Head of caudate nucleus (tissue), 42 donors: ENCODE measurements around the gene HNRNPH2.

Experiments
- DNase-seq, 42 donors: peaks; one replicate each; pipeline versions ENCODE4 v3.0.0 to v3.0.0-alpha.2; 2020 to 2021; ENCODE audit warnings: mixed read lengths in 7 of 42
- intact Hi-C: fragments of 100-400 bp; cut with DNase I; formaldehyde crosslinking; loops from one replicate; pipeline ENCODE4 v1.15.0; 2022

HNRNPH2 gene

GRCh38 chrX:101393530-101394305, 14.3 kb upstream of the HNRNPH2 start:
- intact Hi-C loops, result no loop called here
- no peak for DNase-seq

- no peak for DNase-seq
Observed at GRCh38 chrX:101394372-101394771, 13.7 kb upstream of the HNRNPH2 start.

GRCh38 chrX:101395789-101396188, 12.2 kb upstream of the HNRNPH2 start:
- intact Hi-C loops, result no loop called here
- DNase-seq, result no peak

More at GRCh38 chrX:101394372-101394771, 13.7 kb upstream of the HNRNPH2 start:
- intact Hi-C loops, result no loop called here

- intact Hi-C loops, result no loop called here
Observed at GRCh38 chrX:101397779-101398178, 10.2 kb upstream of the HNRNPH2 start.

GRCh38 chrX:101398694-101399093, 9.3 kb upstream of the HNRNPH2 start:
- DNase-seq, result no peak
- intact Hi-C loops, result no loop called here

More at GRCh38 chrX:101397779-101398178, 10.2 kb upstream of the HNRNPH2 start:
- no peak for DNase-seq

- intact Hi-C loops, result no loop called here
- DNase-seq, result no peak
Observed at GRCh38 chrX:101399825-101400224, 8.2 kb upstream of the HNRNPH2 start.

- intact Hi-C loops, result no loop called here
- DNase-seq, result peak in 3 of 42 donors; percentile 7 to 20 (median 15)
Observed at GRCh38 chrX:101407167-101407747, 765 bp upstream of the HNRNPH2 start.

GRCh38 chrX:101408532-101408841, 465 bp downstream of the HNRNPH2 start:
- DNase-seq, result peak in 1 of 42 donors; percentile 34
- intact Hi-C loops, result no loop called here

GRCh38 chrX:101409043-101409442, 1.0 kb downstream of the HNRNPH2 start:
- intact Hi-C loops, result no loop called here
- DNase-seq, result no peak

- DNase-seq, result no peak
- intact Hi-C loops, result loop anchor here (10.0 kb wide), 1 partner anchor 144 kb away; the partner anchor contains the start of gene ARMCX1
Observed at GRCh38 chrX:101410461-101410860, 2.4 kb downstream of the HNRNPH2 start.

- intact Hi-C loops, result loop anchor here (10.0 kb wide), 1 partner anchor 143 kb away; the partner anchor contains the start of gene ARMCX1
- DNase-seq, result no peak
Observed at GRCh38 chrX:101411984-101412383, 4.0 kb downstream of the HNRNPH2 start.

GRCh38 chrX:101415180-101416145, 7.4 kb downstream of the HNRNPH2 start:
- intact Hi-C loops, result loop anchor here (5.0 to 10.0 kb wide), 2 partner anchors 139 to 382 kb away; partner anchors contain the start of gene ARMCX1
- DNase-seq, result peak in 17 of 42 donors; percentile 8 to 69 (median 31)

- intact Hi-C loops, result loop anchor here (5.0 to 10.0 kb wide), 2 partner anchors 138 to 381 kb away; partner anchors contain the start of gene ARMCX1
Observed at GRCh38 chrX:101416691-101417090, 8.7 kb downstream of the HNRNPH2 start.

GRCh38 chrX:101417190-101417589, 9.2 kb downstream of the HNRNPH2 start:
- intact Hi-C loops, result loop anchor here (5.0 to 10.0 kb wide), 2 partner anchors 138 to 380 kb away; partner anchors contain the start of gene ARMCX1
- DNase-seq, result no peak

More at GRCh38 chrX:101416691-101417090, 8.7 kb downstream of the HNRNPH2 start:
- no peak for DNase-seq

- peak; percentile 3 to 83 (median 65) for DNase-seq
- intact Hi-C loops, result loop anchor here (5.0 to 10.0 kb wide), 2 partner anchors 137 to 379 kb away; partner anchors contain the start of gene ARMCX1
Observed at GRCh38 chrX:101417981-101418841, 10.2 kb downstream of the HNRNPH2 start.

GRCh38 chrX:101419489-101419888, 11.5 kb downstream of the HNRNPH2 start:
- no peak for DNase-seq
- intact Hi-C loops, result loop anchor here (5.0 to 10.0 kb wide), 2 partner anchors 135 to 378 kb away; partner anchors contain the start of gene ARMCX1

GRCh38 chrX:101427954-101428353, 19.9 kb downstream of the HNRNPH2 start:
- no peak for DNase-seq
- intact Hi-C loops, result no loop called here

- intact Hi-C loops, result no loop called here
- DNase-seq, result no peak
Observed at GRCh38 chrX:101429934-101430333, 21.9 kb downstream of the HNRNPH2 start.
